GM12864 (cell line): Measurements from ENCODE around the gene KBTBD8.

Experiments used
- DNase-seq: peaks from one replicate; pipeline ENCODE4 v3.0.0-alpha.2; 2011; ENCODE audit warnings: low read depth
- H3K4me3 ChIP-seq: 2 replicates; pipeline ENCODE4 v1.5.1; 2011; ENCODE audit warnings: mild to moderate bottlenecking, low read depth, low read length, control low read depth
- CTCF ChIP-seq: IDR thresholded peaks from 2 replicates; pipeline ENCODE4 v1.5.1; 2011; ENCODE audit warnings: low read depth, mild to moderate bottlenecking, moderate library complexity, low read length, control low read depth, inconsistent platforms; ENCODE audit errors: missing control alignments

The KBTBD8 gene

GRCh38 chr3:66994588-66994987 lies 3.5 kb upstream of the KBTBD8 start:
- H3K4me3 ChIP-seq, result no peak overlapping the region
- no peak for TF ChIP-seq CTCF

GRCh38 chr3:66996696-66997095 lies 1.4 kb upstream of the KBTBD8 start:
- no peak overlapping the region for H3K4me3 ChIP-seq
- TF ChIP-seq CTCF, result no peak
- no peak for DNase-seq

More at GRCh38 chr3:66994588-66994987, 3.5 kb upstream of the KBTBD8 start:
- DNase-seq, result no peak

GRCh38 chr3:66997560-66998112 lies 471 bp upstream of the KBTBD8 start:
- no peak for TF ChIP-seq CTCF
- no peak for DNase-seq
- H3K4me3 ChIP-seq, result peak overlapping the region; percentile 44

GRCh38 chr3:66998904-66999235 lies 763 bp downstream of the KBTBD8 start:
- TF ChIP-seq CTCF, result no peak
- H3K4me3 ChIP-seq, result peak overlapping the region; percentile 82
- no peak for DNase-seq

- no peak for TF ChIP-seq CTCF
- DNase-seq, result peak; percentile 67
- peak overlapping the region; percentile 8; the same call in 1 of the 2 replicates for H3K4me3 ChIP-seq
Measured at GRCh38 chr3:67000009-67000408, 1.9 kb downstream of the KBTBD8 start.

- no peak for DNase-seq
- H3K4me3 ChIP-seq, result peak overlapping the region; percentile 14; the same call in 1 of the 2 replicates
Measured at GRCh38 chr3:67001086-67001861, 3.2 kb downstream of the KBTBD8 start.

More at GRCh38 chr3:67001086-67001861, 3.2 kb downstream of the KBTBD8 start:
- no peak for TF ChIP-seq CTCF
